Urinary bladder (tissue), 4 donors: ENCODE data around the gene SMIM30. TPM values are rescaled to one million over a fixed set of nuclear protein-coding genes. Genes with fewer than 3 reads are reported as not detected.
"Not testable (repeated sequence)": the region's sequence is repeated elsewhere in the genome, so short reads cannot be mapped to it uniquely, and the experiment has no call there.

ENCODE experiments used
- DNase-seq: peaks from one replicate; pipeline ENCODE4 v3.0.0-alpha.2; 2015; ENCODE audit errors: extremely low spot score
- H3K27ac ChIP-seq: one replicate; pipeline ENCODE4 v1.5.1; 2013; ENCODE audit warnings: low read depth, mild to moderate bottlenecking, moderate library complexity
- H3K36me3 ChIP-seq: one replicate; pipeline ENCODE4 v1.6.1; 2013; ENCODE audit warnings: mild to moderate bottlenecking, moderate library complexity; ENCODE audit not compliant: insufficient read depth
- H3K4me1 ChIP-seq: one replicate; pipeline ENCODE4 v1.6.1; 2013; ENCODE audit warnings: mild to moderate bottlenecking, moderate library complexity; ENCODE audit not compliant: insufficient read depth
- H3K4me3 ChIP-seq: one replicate; pipeline ENCODE4 v1.5.1; 2013; ENCODE audit warnings: low read depth, low read length
- WGBS: extraction: QIAGEN DNeasy Blood & Tissue Kit; methylation state at CpG from one replicate; pipeline ENCODE4 v1.1.7; 2013; 5-methylcytosine and 5-hydroxymethylcytosine counted together
- polyA plus RNA-seq: library from polyadenylated mRNA; stranded (reverse); fragments of 200-250 nt; gene quantifications from one replicate; pipeline ENCODE4 v1.2.3, GENCODE V29; 2013
- total RNA-seq: library from RNA; depleted of rRNA; stranded (reverse); fragments of >200 nt; gene quantifications from one replicate; pipeline ENCODE4 v1.2.3, GENCODE V29; 2014
- donor health status: healthy with polysubstance abuse.
- donor health status: healthy.

SMIM30 gene, protein sequence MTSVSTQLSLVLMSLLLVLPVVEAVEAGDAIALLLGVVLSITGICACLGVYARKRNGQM
- 97.5 TPM for total RNA-seq
- polyA plus RNA-seq: 43.5 TPM

DNA sequence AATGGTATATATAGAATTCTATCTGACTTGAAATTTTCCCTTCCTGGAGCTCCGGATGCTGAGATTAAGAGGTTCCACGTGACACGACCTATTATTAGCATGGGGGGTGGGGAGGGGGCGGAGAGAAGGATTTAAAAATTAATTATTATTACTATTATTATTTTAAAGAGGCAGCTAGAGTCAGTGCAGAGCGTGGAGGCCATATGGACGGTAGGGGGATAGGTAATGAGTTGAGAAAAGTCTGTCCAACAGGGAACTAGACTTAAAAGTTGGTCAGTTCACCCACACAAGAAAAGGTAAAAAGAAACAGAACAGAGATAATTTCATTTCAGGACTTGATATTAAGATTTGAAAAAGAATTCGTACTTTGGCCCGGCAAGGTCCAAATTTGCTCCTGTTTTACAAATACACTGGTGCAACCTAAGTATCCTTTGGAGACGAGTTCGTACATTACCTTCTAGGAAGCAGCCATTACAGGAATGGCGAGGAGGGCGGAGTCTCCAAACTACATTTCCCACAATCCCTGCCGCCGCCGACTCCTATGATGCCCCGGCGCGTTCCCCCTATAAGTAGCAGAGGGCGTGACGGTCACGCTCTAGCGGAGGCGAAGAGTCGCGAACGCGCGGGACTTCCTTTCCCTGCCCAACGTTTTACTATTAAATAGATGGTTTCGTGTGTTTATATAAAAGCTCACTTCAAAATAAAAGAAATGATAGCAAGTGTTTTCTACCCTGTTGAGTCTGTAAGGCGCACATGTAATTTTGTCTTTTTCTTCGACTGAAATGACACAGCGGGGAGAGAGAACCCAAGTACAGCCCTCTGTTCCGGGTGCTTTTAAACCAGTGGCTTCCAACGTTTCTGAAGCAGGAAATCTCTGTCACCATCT is at the start of gene SMIM30:
Gene SMIM30, minus strand, starts transcription at position 481 of the 886 bp plus-strand sequence. CDS start 976 bp downstream, outside the sequence.
- Histone ChIP-seq H3K36me3 (no peaks in the 10 kb centered on the region), H3K4me3 (peak within 1 kb of the TSS; percentile 73), H3K4me1 (no peaks in the 10 kb centered on the region), H3K27ac (peak within 1 kb of the TSS; percentile 50)
- WGBS: under 1% methylated on average over 35 of the region's 35 CpGs
- peak; percentile 86 for DNase-seq

- WGBS: 52% methylated on average over 1 of the region's 1 CpG
- H3K4me1 ChIP-seq, H3K4me3 ChIP-seq, DNase-seq, H3K36me3 ChIP-seq, H3K27ac ChIP-seq: not testable (repeated sequence)
These were observed 47.8 kb upstream of the SMIM30 start for GRCh38 chr7:113166176-113166575.

DNA sequence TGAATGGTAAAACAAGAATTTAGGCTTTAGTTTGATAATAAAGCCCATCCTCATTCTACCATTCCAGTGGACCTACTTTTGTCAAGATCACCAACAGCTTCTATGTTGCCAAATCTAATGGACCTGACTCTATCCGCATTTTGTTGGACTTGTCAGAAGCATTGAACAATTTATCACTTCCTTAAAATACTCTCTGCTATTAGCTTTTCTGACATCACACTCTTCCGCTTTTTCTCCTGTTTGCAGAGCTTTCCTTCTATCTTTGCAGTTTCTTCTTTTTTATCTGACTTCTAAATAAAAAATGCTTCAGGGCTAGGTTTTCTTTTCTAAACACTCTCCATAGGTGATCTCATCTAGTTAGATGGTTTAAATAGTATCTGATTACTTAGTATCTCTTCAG is 42.7 kb upstream of the SMIM30 start:
- no peaks in the 10 kb centered on the region for H3K4me1 ChIP-seq
- no peaks in the 10 kb centered on the region for H3K36me3 ChIP-seq
- DNase-seq: no peak
- no peak overlapping the region for H3K27ac ChIP-seq
- no peak overlapping the region for H3K4me3 ChIP-seq
- 91% methylated on average over 2 of the region's 2 CpGs for WGBS

GRCh38 chr7:113159746-113160339 is 41.5 kb upstream of the SMIM30 start:
- H3K27ac ChIP-seq: no peak overlapping the region
- DNase-seq: no peak
- H3K4me1 ChIP-seq: no peaks in the 10 kb centered on the region
- H3K36me3 ChIP-seq: no peaks in the 10 kb centered on the region
- H3K4me3 ChIP-seq: no peak overlapping the region
- WGBS: 70% methylated on average over 5 of the region's 5 CpGs

GRCh38 chr7:113158756-113159155 is 40.4 kb upstream of the SMIM30 start:
- WGBS: 79% methylated on average over 2 of the region's 2 CpGs
- Histone ChIP-seq H3K4me3 (no peak overlapping the region), H3K36me3 (no peaks in the 10 kb centered on the region), H3K4me1 (no peaks in the 10 kb centered on the region), H3K27ac (no peak overlapping the region)
- no peak for DNase-seq

- no peaks in the 10 kb centered on the region for H3K36me3 ChIP-seq
- WGBS: 92% methylated on average over 3 of the region's 3 CpGs
- no peak for DNase-seq
- no peak overlapping the region for H3K4me3 ChIP-seq
- no peaks in the 10 kb centered on the region for H3K4me1 ChIP-seq
- H3K27ac ChIP-seq: no peak overlapping the region
These were observed 35.8 kb upstream of the SMIM30 start for GRCh38 chr7:113154117-113154516.

- Histone ChIP-seq H3K27ac (no peak overlapping the region), H3K4me3 (no peak overlapping the region), H3K36me3 (no peaks in the 10 kb centered on the region), H3K4me1 (no peaks in the 10 kb centered on the region)
- 27% methylated on average over 1 of the region's 1 CpG for WGBS
- no peak for DNase-seq
These were observed 26.5 kb upstream of the SMIM30 start for GRCh38 chr7:113144817-113145216.

DNA sequence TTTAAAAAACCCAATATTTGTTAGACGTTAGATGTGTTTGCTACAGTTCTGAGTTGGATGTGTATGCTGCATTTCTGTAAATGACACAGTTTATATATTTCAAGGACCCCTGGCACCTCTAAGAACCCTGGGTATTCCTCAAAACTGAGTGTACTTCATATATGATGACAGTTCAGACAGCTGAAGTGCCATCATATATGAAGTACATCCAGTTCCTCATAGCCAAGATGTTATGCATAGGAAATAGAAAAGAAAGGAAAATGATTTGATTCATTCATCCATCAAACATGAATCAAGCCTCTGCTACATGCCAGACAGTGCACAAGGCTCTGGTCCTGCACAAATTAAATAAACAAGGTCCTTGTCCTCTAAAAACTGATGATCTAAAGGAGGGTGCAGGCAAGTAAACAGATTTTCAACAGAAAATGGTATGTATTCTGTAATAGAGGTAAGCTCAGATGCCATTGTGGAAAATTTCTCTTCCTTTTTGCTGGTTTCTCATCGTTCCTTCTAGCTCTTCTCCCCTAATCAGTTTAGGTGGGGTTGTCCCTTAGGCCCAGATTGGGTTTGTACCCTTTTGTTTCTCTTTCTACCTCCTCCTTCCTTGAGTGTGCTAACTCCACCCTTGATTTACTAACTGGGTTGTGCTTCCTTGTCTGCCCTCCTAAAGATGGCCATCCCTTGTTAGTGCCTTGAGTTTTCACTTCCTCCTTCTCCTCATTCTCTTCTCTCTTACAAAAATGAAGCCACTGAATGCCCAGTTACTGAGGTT is 25.3 kb upstream of the SMIM30 start:
- DNase-seq: no peak
- H3K27ac ChIP-seq: no peak overlapping the region
- H3K4me1 ChIP-seq: no peaks in the 10 kb centered on the region
- 77% methylated on average over 2 of the region's 2 CpGs for WGBS
- H3K36me3 ChIP-seq: no peaks in the 10 kb centered on the region
- H3K4me3 ChIP-seq: no peak overlapping the region

DNA sequence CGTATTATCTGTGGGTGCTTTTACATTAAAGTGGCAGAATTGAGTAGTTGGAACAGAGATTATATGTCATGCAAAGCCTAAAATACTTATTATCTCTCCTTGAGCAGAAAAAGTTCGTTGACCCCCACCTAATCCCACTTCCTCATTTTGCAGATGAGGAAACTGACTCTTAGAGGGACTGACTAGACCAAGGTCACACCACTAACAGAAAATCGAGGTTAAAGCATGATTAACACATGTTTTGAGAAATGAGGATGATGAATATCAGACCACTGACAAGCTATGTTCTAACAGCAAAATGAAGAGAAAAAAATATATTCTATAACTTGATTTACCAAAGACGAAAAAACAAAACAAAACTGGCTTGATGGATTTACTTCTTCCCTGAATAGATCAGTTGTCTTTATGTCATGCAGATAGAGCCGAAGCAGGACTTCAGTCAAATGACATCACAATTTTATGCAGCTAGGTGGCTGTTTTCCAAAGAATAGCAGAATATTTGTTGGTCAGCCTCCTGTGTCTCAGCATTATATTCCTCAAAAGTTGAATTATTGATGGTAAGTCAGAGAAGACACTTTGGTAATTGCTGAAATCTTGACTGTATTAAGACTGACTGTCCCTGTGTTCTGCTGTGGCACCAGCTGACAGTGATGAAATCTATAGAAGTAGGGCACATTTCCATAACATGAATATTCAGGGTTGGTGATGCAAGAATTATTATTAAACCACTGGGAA is 24.2 kb upstream of the SMIM30 start:
- 73% methylated on average over 5 of the region's 5 CpGs for WGBS
- Histone ChIP-seq H3K4me1 (no peaks in the 10 kb centered on the region), H3K36me3 (no peaks in the 10 kb centered on the region), H3K4me3 (no peak overlapping the region), H3K27ac (no peak overlapping the region)
- DNase-seq: no peak

DNA sequence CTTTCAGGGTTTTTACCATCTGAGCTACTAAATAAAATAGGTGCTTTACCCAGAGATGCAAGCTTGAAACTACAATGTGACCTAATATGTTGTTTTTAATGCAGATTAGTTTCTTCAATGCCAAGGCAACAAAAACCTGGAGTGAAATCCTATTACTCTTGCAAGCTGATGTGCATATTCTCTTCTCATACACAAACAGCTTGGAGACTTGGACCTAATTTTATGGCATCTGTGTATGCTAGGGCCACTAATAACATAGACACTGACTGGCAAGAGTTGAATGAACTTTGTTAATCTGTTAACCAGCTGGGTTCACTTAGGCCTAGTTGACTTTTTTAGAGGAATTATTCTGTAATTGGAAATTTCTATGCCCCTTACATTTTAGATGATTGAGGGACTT is 23.4 kb upstream of the SMIM30 start:
- no peaks in the 10 kb centered on the region for H3K36me3 ChIP-seq
- H3K27ac ChIP-seq: no peak overlapping the region
- H3K4me3 ChIP-seq: no peak overlapping the region
- DNase-seq: no peak
- H3K4me1 ChIP-seq: no peaks in the 10 kb centered on the region

- Histone ChIP-seq H3K4me1 (no peaks in the 10 kb centered on the region), H3K36me3 (no peaks in the 10 kb centered on the region), H3K27ac (no peak overlapping the region), H3K4me3 (no peak overlapping the region)
- DNase-seq: no peak
- WGBS: 91% methylated on average over 4 of the region's 4 CpGs
These were observed 22.6 kb upstream of the SMIM30 start for GRCh38 chr7:113140956-113141355.

- 86% methylated on average over 2 of the region's 2 CpGs for WGBS
- H3K36me3 ChIP-seq: no peaks in the 10 kb centered on the region
- H3K4me1 ChIP-seq: no peaks in the 10 kb centered on the region
- no peak overlapping the region for H3K4me3 ChIP-seq
- no peak overlapping the region for H3K27ac ChIP-seq
- DNase-seq: no peak
These were observed 18.9 kb upstream of the SMIM30 start for GRCh38 chr7:113137241-113137640.

- WGBS: 84% methylated on average over 1 of the region's 1 CpG
- no peaks in the 10 kb centered on the region for H3K4me1 ChIP-seq
- no peak for DNase-seq
- H3K4me3 ChIP-seq: no peak overlapping the region
- no peaks in the 10 kb centered on the region for H3K36me3 ChIP-seq
- H3K27ac ChIP-seq: no peak overlapping the region
These were observed 15.7 kb upstream of the SMIM30 start for GRCh38 chr7:113134025-113134424.
